Measurements from ENCODE around the gene WDR87. TPM values are rescaled to one million over a fixed set of nuclear protein-coding genes. Genes with fewer than 3 reads are reported as not detected.

The WDR87 gene
- total and polyA plus RNA-seq, 9 of the 15 experiments (the other 6 are each of a cell fraction or from before 2014, with no cell fraction given): not detected

- intact Hi-C loops (cut with micrococcal nuclease) (no loop called here), in situ Hi-C loops (cut with MboI) (no loop called here)
- Histone ChIP-seq H3K9me1 (ENCODE audit: control insufficient read depth, insufficient read depth, low read length) (no peaks in the 10 kb centered on the region), H3K79me2 (ENCODE audit: control insufficient read depth, insufficient read depth, low read length) (no peaks in the 10 kb centered on the region), H2AFZ (ENCODE audit: low read depth, low read length) (no peak overlapping the region), H3K27ac (ENCODE audit: extremely low read depth, low read depth, low read length) (no peak overlapping the region), H3K9ac (ENCODE audit: insufficient read depth in 1 of 2, low read depth in 2 of 2, low read length in 2 of 2) (no peak overlapping the region), H3K27me3 (ENCODE audit: control insufficient read depth in 2 of 2, insufficient read depth in 2 of 2, low read length in 2 of 2) (no peaks in the 10 kb centered on the region), H3K4me1 (replicated peaks in 1 of 2; ENCODE audit: control insufficient read depth in 2 of 2, insufficient read depth in 2 of 2, low read length in 2 of 2) (peaks cover 0 to 4% of the 10 kb centered on the region in 2 experiments; a peak in 2 of 5 replicates), H4K20me1 (replicated peaks; ENCODE audit: control insufficient read depth, insufficient read depth, low read length) (no peaks in the 10 kb centered on the region), H3K4me2 (ENCODE audit: insufficient read depth, low read length) (no peak overlapping the region), H3K4me3 (no peak overlapping the region), H3K36me3 (ENCODE audit: control insufficient read depth, insufficient read depth, low read length) (no peaks in the 10 kb centered on the region), H3K9me3 (replicated peaks; ENCODE audit: control insufficient read depth, insufficient read depth, low read depth, low read length) (no peaks in the 10 kb centered on the region)
- BruUV-seq (replicated peaks): no TSS peak
- CTCF ChIA-PET (ENCODE audit: low intra/inter-chr PET ratio): no interaction called here
- ATAC-seq (no peak), FAIRE-seq (no peak), DNase-seq (ENCODE audit: extremely low read depth in 1 of 4, low spot score in 3 of 4) (no peak)
- POLR2A ChIA-PET: no interaction called here
- 0% methylated on average over 1 of the region's 1 CpG for WGBS (ENCODE audit: insufficient coverage, low coverage, missing lambda C conversion rate)
- TF ChIP-seq NR4A1 (CRISPR knock-in tag; IDR thresholded peaks at IDR 0.05) (no peak), NR4A1 (tag; IDR thresholded peaks at IDR 0.05) (no peak), C11orf30 (IDR thresholded peaks at IDR 0.05; ENCODE audit: low read depth) (peak; percentile 57; the same call in 1 of the 2 replicates), POLR2G (IDR thresholded peaks at IDR 0.05; ENCODE audit: low read depth, low read length) (no peak), MAFG (tag; conservative IDR thresholded peaks at IDR 0.05) (0 out of 2 replicates have a peak, but pooled peaks have one; percentile 31), ZNF316 (IDR thresholded peaks at IDR 0.05) (peak; percentile 76)
Observed at GRCh38 chr19:37938353-37938752, 32.0 kb upstream of the WDR87 start.

GRCh38 chr19:37936886-37937285, 30.5 kb upstream of the WDR87 start:
- TF ChIP-seq HMG20A (CRISPR knock-in tag; conservative IDR thresholded peaks at IDR 0.05) (no peak), RBM25 (IDR thresholded peaks at IDR 0.05; ENCODE audit: low read depth, low read length, severe bottlenecking) (peak; percentile 10)
- no peak overlapping the region for H3K27ac ChIP-seq (ENCODE audit: extremely low read depth, low read depth, low read length)
- FAIRE-seq (no peak), ATAC-seq (no peak), DNase-seq (ENCODE audit: extremely low read depth in 1 of 4, low spot score in 3 of 4) (no peak)
- POLR2A ChIA-PET: no interaction called here
- H3K9ac ChIP-seq (ENCODE audit: insufficient read depth in 1 of 2, low read depth in 2 of 2, low read length in 2 of 2): no peak overlapping the region
- CTCF ChIA-PET (ENCODE audit: low intra/inter-chr PET ratio): no interaction called here
- H3K79me2 ChIP-seq (ENCODE audit: control insufficient read depth, insufficient read depth, low read length): no peaks in the 10 kb centered on the region
- in situ Hi-C loops (cut with MboI) (no loop called here), intact Hi-C loops (cut with micrococcal nuclease) (no loop called here)
- no peak overlapping the region for H2AFZ ChIP-seq (ENCODE audit: low read depth, low read length)
- H3K4me1 ChIP-seq (replicated peaks in 1 of 2; ENCODE audit: control insufficient read depth in 2 of 2, insufficient read depth in 2 of 2, low read length in 2 of 2): peaks cover 0 to 6% of the 10 kb centered on the region in 2 experiments; a peak in 2 of 5 replicates
- no peaks in the 10 kb centered on the region for H3K9me1 ChIP-seq (ENCODE audit: control insufficient read depth, insufficient read depth, low read length)
- H3K9me3 ChIP-seq (replicated peaks; ENCODE audit: control insufficient read depth, insufficient read depth, low read depth, low read length): no peaks in the 10 kb centered on the region
- WGBS (ENCODE audit: insufficient coverage, low coverage, missing lambda C conversion rate): 44% methylated on average over 2 of the region's 2 CpGs
- no peak overlapping the region for H3K4me3 ChIP-seq
- peaks cover 0 to 7% of the 10 kb centered on the region in 2 experiments; a peak in 1 of 5 replicates for H3K27me3 ChIP-seq (ENCODE audit: control insufficient read depth in 2 of 2, insufficient read depth in 2 of 2, low read length in 2 of 2)
- no peaks in the 10 kb centered on the region for H3K36me3 ChIP-seq (ENCODE audit: control insufficient read depth, insufficient read depth, low read length)
- no peaks in the 10 kb centered on the region for H4K20me1 ChIP-seq (replicated peaks; ENCODE audit: control insufficient read depth, insufficient read depth, low read length)
- no peak overlapping the region for H3K4me2 ChIP-seq (ENCODE audit: insufficient read depth, low read length)
- BruUV-seq (replicated peaks): no TSS peak

Measured in K562 (cell line).